NCI-H2227 (cell line): ENCODE measurements around the gene TTBK1.

Experiments used
- DNase-seq: peaks from one replicate; lab custom pipeline; 2025; ENCODE audit not compliant: unreplicated experiment; lab: John Stamatoyannopoulos, UW

The TTBK1 gene

GRCh38 chr6:43254138-43254817, 11.0 kb downstream of the TTBK1 start:
- no peak for DNase-seq

GRCh38 chr6:43254846-43255245, 11.6 kb downstream of the TTBK1 start:
- no peak for DNase-seq

- no peak for DNase-seq
Observed at GRCh38 chr6:43255408-43256054, 12.2 kb downstream of the TTBK1 start.

GRCh38 chr6:43256670-43257366, 13.5 kb downstream of the TTBK1 start:
- DNase-seq = no peak

GRCh38 chr6:43257367-43258145, 14.3 kb downstream of the TTBK1 start:
- no peak for DNase-seq

GRCh38 chr6:43258180-43258579, 14.9 kb downstream of the TTBK1 start:
- DNase-seq = no peak

- DNase-seq = no peak
Observed at GRCh38 chr6:43258807-43259686, 15.8 kb downstream of the TTBK1 start.

- no peak for DNase-seq
Observed at GRCh38 chr6:43260791-43261190, 17.5 kb downstream of the TTBK1 start.

GRCh38 chr6:43261198-43261597, 17.9 kb downstream of the TTBK1 start:
- DNase-seq = no peak

GRCh38 chr6:43262000-43262779, 18.9 kb downstream of the TTBK1 start:
- DNase-seq = no peak

GRCh38 chr6:43262780-43263313, 19.6 kb downstream of the TTBK1 start:
- DNase-seq = no peak

GRCh38 chr6:43263314-43264178, 20.3 kb downstream of the TTBK1 start:
- DNase-seq = peak; percentile 29

GRCh38 chr6:43264599-43265145, 21.4 kb downstream of the TTBK1 start:
- DNase-seq = no peak

GRCh38 chr6:43265564-43265963, 22.3 kb downstream of the TTBK1 start:
- no peak for DNase-seq

GRCh38 chr6:43267619-43268354, 24.5 kb downstream of the TTBK1 start:
- DNase-seq = no peak

GRCh38 chr6:43268355-43268700, 25.0 kb downstream of the TTBK1 start:
- DNase-seq = no peak

GRCh38 chr6:43268782-43269272, 25.5 kb downstream of the TTBK1 start:
- DNase-seq = no peak
